H1 (cell line): ENCODE data around the gene KHDRBS2. TPM values are rescaled to one million over a fixed set of nuclear protein-coding genes. Genes with fewer than 3 reads are reported as not detected.

Experiments used
- CTCF ChIA-PET: fragments of 300-600 bp; sonication (Branson Sonifier 250); formaldehyde crosslinking; loops from one replicate; lab custom pipeline; 2021; ENCODE audit not compliant: partially characterized antibody; lab: Charles Lee
- POLR2A ChIA-PET: fragments of 300-600 bp; sonication (Branson Sonifier 250); formaldehyde crosslinking; loops from one replicate; lab custom pipeline; 2021; ENCODE audit warnings: inconsistent platforms; ENCODE audit not compliant: partially characterized antibody; lab: Charles Lee
- DNase-seq, 2 experiments: peaks; one replicate each; pipeline versions ENCODE4 v3.0.0 to v3.0.0-alpha.2; 2010 to 2022; ENCODE audit warnings: low spot score in 2 of 2, low read depth in 1 of 2, mixed read lengths in 1 of 2
- FAIRE-seq: peaks from 2 replicates; lab custom pipeline; 2011; peaks lifted over from hg19 to GRCh38; lab: Jason Lieb, UNC
- H2AFZ ChIP-seq: 2 replicates; pipeline ENCODE4 v1.8.1; 2012; ENCODE audit warnings: low read length, inconsistent platforms
- H2AK5ac ChIP-seq: 2 replicates; pipeline ENCODE4 v1.6.1; 2013; ENCODE audit warnings: low read depth, low read length
- H2BK120ac ChIP-seq: replicated peaks from 2 replicates; pipeline ENCODE3; 2013; ENCODE audit warnings: low read depth, low read length, inconsistent platforms
- H2BK12ac ChIP-seq: 2 replicates; pipeline ENCODE4 v1.6.1; 2013; ENCODE audit warnings: low read depth, low read length
- H2BK15ac ChIP-seq: 2 replicates; pipeline ENCODE4 v1.6.1; 2013; ENCODE audit warnings: low read length
- H2BK20ac ChIP-seq: 2 replicates; pipeline ENCODE4 v1.6.1; 2013; ENCODE audit warnings: low read length
- H2BK5ac ChIP-seq: 2 replicates; pipeline ENCODE4 v1.6.1; 2013; ENCODE audit warnings: low read depth, low read length
- H3K14ac ChIP-seq: 2 replicates; pipeline ENCODE4 v1.6.1; 2013; ENCODE audit warnings: inconsistent platforms; ENCODE audit not compliant: insufficient read length
- H3K18ac ChIP-seq: 2 replicates; pipeline ENCODE4 v1.6.1; 2013; ENCODE audit warnings: low read length; ENCODE audit errors: extremely low read depth
- H3K23ac ChIP-seq: 2 replicates; pipeline ENCODE4 v1.6.1; 2013; ENCODE audit warnings: inconsistent platforms; ENCODE audit not compliant: insufficient read length
- H3K23me2 ChIP-seq: 2 replicates; pipeline ENCODE4 v1.6.1; 2013; ENCODE audit warnings: low read depth, low read length
- H3K27ac ChIP-seq: 2 replicates; pipeline ENCODE4 v1.6.1; 2011; ENCODE audit warnings: low read depth, low read length, inconsistent platforms
- H3K27me3 ChIP-seq, 4 experiments: replicated peaks in 1 of 4; 1 replicate in 1 of 4; 2 replicates in 3 of 4; pipeline versions ENCODE4 v1.6.1 to v1.8.1; 2011 to 2013; ENCODE audit warnings: low read length in 3 of 4, mild to moderate bottlenecking in 3 of 4, inconsistent platforms in 2 of 4, mixed read lengths in 2 of 4, moderate library complexity in 1 of 4; ENCODE audit not compliant: control insufficient read depth in 3 of 4, insufficient read depth in 3 of 4; ENCODE audit errors: extremely low read depth in 1 of 4
- H3K36me3 ChIP-seq, 4 experiments: 2 replicates each; pipeline versions ENCODE4 v1.6.1 to v1.8.1; 2011 to 2013; ENCODE audit warnings: mild to moderate bottlenecking in 4 of 4, low read length in 3 of 4, moderate library complexity in 2 of 4, control low read depth in 1 of 4, inconsistent platforms in 1 of 4; ENCODE audit not compliant: insufficient read depth in 4 of 4, control insufficient read depth in 2 of 4
- H3K4ac ChIP-seq: replicated peaks from 2 replicates; pipeline ENCODE3; 2013; ENCODE audit warnings: low read length, low read depth, mixed read lengths, inconsistent platforms; ENCODE audit not compliant: insufficient read length
- H3K4me1 ChIP-seq, 4 experiments: replicated peaks in 1 of 4; 1 replicate in 1 of 4; 2 replicates in 3 of 4; pipeline versions ENCODE4 v1.6.1 to v1.8.1; 2011 to 2013; ENCODE audit warnings: low read length in 3 of 4, inconsistent platforms in 2 of 4, mixed read lengths in 1 of 4; ENCODE audit not compliant: insufficient read depth in 4 of 4, control insufficient read depth in 3 of 4
- H3K4me2 ChIP-seq, 2 experiments: 2 replicates each; pipeline versions ENCODE4 v1.6.1 to v1.8.1; 2011 to 2013; ENCODE audit warnings: low read depth in 2 of 2, low read length in 2 of 2, control low read depth in 1 of 2, inconsistent platforms in 1 of 2, mild to moderate bottlenecking in 1 of 2; ENCODE audit not compliant: insufficient read depth in 1 of 2
- H3K4me3 ChIP-seq, 4 experiments: fragments of 200-600, 300-600 bp in 1 of 4; sonication (generic), shearing (Covaris generic), sonication (Bioruptor Twin) in 1 of 4; 2 replicates each; pipeline versions ENCODE4 v1.5.1 to v1.8.1; 2011 to 2016; ENCODE audit warnings: low read length in 4 of 4, low read depth in 3 of 4, control low read depth in 2 of 4, inconsistent platforms in 2 of 4, mild to moderate bottlenecking in 2 of 4, mixed read lengths in 1 of 4, moderate library complexity in 1 of 4; ENCODE audit not compliant: insufficient read depth in 2 of 4; ENCODE audit errors: extremely low read depth in 1 of 4
- H3K56ac ChIP-seq: replicated peaks from 2 replicates; pipeline ENCODE3; 2013; ENCODE audit warnings: low read depth, mild to moderate bottlenecking, mixed read lengths, low read length, inconsistent platforms; ENCODE audit not compliant: insufficient read length
- H3K79me1 ChIP-seq: 2 replicates; pipeline ENCODE4 v1.6.1; 2013; ENCODE audit warnings: low read depth, low read length, control low read depth
- H3K79me2 ChIP-seq, 2 experiments: 2 replicates each; pipeline versions ENCODE4 v1.6.1 to v1.8.1; 2012 to 2013; ENCODE audit warnings: low read length in 2 of 2, mild to moderate bottlenecking in 2 of 2, inconsistent platforms in 1 of 2; ENCODE audit not compliant: insufficient read depth in 2 of 2, control insufficient read depth in 1 of 2
- H3K9ac ChIP-seq, 4 experiments: replicated peaks in 1 of 4; 1 replicate in 1 of 4; 2 replicates in 3 of 4; pipeline versions ENCODE4 v1.6.1 to v1.8.1; 2011 to 2013; ENCODE audit warnings: low read depth in 3 of 4, low read length in 3 of 4, control low read depth in 2 of 4, mild to moderate bottlenecking in 2 of 4, moderate library complexity in 2 of 4, inconsistent platforms in 1 of 4; ENCODE audit errors: extremely low read depth in 1 of 4
- H3K9me3 ChIP-seq, 2 experiments: 2 replicates each; pipeline versions ENCODE4 v1.6.1 to v1.8.1; 2012 to 2013; ENCODE audit warnings: mild to moderate bottlenecking in 2 of 2, moderate library complexity in 2 of 2, control low read depth in 1 of 2, inconsistent platforms in 1 of 2, low read depth in 1 of 2, low read length in 1 of 2, mixed read lengths in 1 of 2; ENCODE audit not compliant: insufficient read depth in 2 of 2
- H4K20me1 ChIP-seq, 2 experiments: replicated peaks in 1 of 2; 2 replicates each; pipeline versions ENCODE3 to v1.8.1; 2011 to 2013; ENCODE audit warnings: inconsistent platforms in 2 of 2, low read length in 2 of 2, mild to moderate bottlenecking in 1 of 2; ENCODE audit not compliant: insufficient read depth in 2 of 2, control insufficient read depth in 1 of 2
- H4K5ac ChIP-seq: 2 replicates; pipeline ENCODE4 v1.6.1; 2013; ENCODE audit warnings: low read length, low read depth, mixed read lengths, inconsistent platforms; ENCODE audit not compliant: insufficient read length
- H4K8ac ChIP-seq: 2 replicates; pipeline ENCODE4 v1.8.0; 2013; ENCODE audit warnings: mild to moderate bottlenecking, moderate library complexity, low read length, inconsistent platforms; ENCODE audit not compliant: insufficient read depth; ENCODE audit errors: extremely low read depth
- H4K91ac ChIP-seq: replicated peaks from 2 replicates; pipeline ENCODE3; 2013; ENCODE audit warnings: low read length, mixed read lengths, inconsistent platforms; ENCODE audit not compliant: insufficient read length
- BRCA1 ChIP-seq: IDR thresholded peaks from 2 replicates; pipeline ENCODE4 v1.6.1; 2012; ENCODE audit warnings: low read depth, low read length, improper control_type of control experiment
- CTBP2 ChIP-seq: IDR thresholded peaks from 2 replicates; pipeline ENCODE4 v1.7.0; 2011; ENCODE audit warnings: borderline replicate concordance, mild to moderate bottlenecking, moderate library complexity, mixed read lengths, low read length; ENCODE audit not compliant: insufficient read depth, insufficient read length
- HDAC2 ChIP-seq, 2 experiments: fragments of 300-600 bp in 1 of 2; sonication (generic) in 1 of 2; IDR thresholded peaks; 2 replicates each; pipeline ENCODE4 v1.6.1; 2011 to 2012; ENCODE audit warnings: low read depth in 2 of 2, low read length in 2 of 2, mild to moderate bottlenecking in 2 of 2, moderate library complexity in 2 of 2, borderline replicate concordance in 1 of 2, inconsistent platforms in 1 of 2
- KDM4A ChIP-seq: IDR thresholded peaks from one replicate; pipeline ENCODE4 v1.7.1; 2012; ENCODE audit warnings: low read depth, mild to moderate bottlenecking, moderate library complexity, low read length, inconsistent platforms; ENCODE audit not compliant: severe bottlenecking
- NRF1 ChIP-seq: IDR thresholded peaks from 2 replicates; pipeline ENCODE4 v1.6.1; 2011; ENCODE audit warnings: mild to moderate bottlenecking, low read depth, low read length, improper control_type of control experiment
- PHF8 ChIP-seq: fragments of 200-600 bp; sonication (generic); conservative IDR thresholded peaks from 2 replicates; pipeline ENCODE4 v1.7.1; 2012; ENCODE audit warnings: low read depth, mild to moderate bottlenecking, inconsistent platforms, low read length, moderate library complexity
- RAD21 ChIP-seq, 2 experiments: IDR thresholded peaks in 1 of 2; conservative IDR thresholded peaks in 1 of 2; 2 replicates each; pipeline ENCODE4 v1.6.1; 2011; ENCODE audit warnings: low read depth in 2 of 2, low read length in 2 of 2, improper control_type of control experiment in 1 of 2, inconsistent platforms in 1 of 2, mild to moderate bottlenecking in 1 of 2, moderate library complexity in 1 of 2
- RXRA ChIP-seq: IDR thresholded peaks from 2 replicates; pipeline ENCODE4 v1.6.1; 2011; ENCODE audit warnings: low read depth, mild to moderate bottlenecking, low read length, moderate library complexity; ENCODE audit not compliant: insufficient read depth
- SIN3A ChIP-seq, 2 experiments: IDR thresholded peaks in 1 of 2; conservative IDR thresholded peaks in 1 of 2; 2 replicates each; pipeline ENCODE4 v1.6.1; 2011 to 2012; ENCODE audit warnings: low read length in 2 of 2, improper control_type of control experiment in 1 of 2, low read depth in 1 of 2, mild to moderate bottlenecking in 1 of 2
- SP4 ChIP-seq: IDR thresholded peaks from 2 replicates; pipeline ENCODE4 v1.6.1; 2012; ENCODE audit warnings: low read length, inconsistent platforms
- SRF ChIP-seq: IDR thresholded peaks from 2 replicates; pipeline ENCODE4 v1.6.1; 2011; ENCODE audit warnings: mild to moderate bottlenecking, low read depth, low read length, moderate library complexity
- TCF12 ChIP-seq: IDR thresholded peaks from 2 replicates; pipeline ENCODE4 v1.6.1; 2011; ENCODE audit warnings: low read depth, mild to moderate bottlenecking, low read length
- ZNF274 ChIP-seq: IDR thresholded peaks from 2 replicates; pipeline ENCODE4 v1.7.0; 2012; ENCODE audit warnings: low read length, borderline replicate concordance; ENCODE audit errors: extremely low read depth
- WGBS, 2 experiments: shearing (Covaris generic) in 1 of 2; methylation state at CpG; one replicate each; pipeline versions ENCODE4 v1.1.6 to v1.1.7; 2013 to 2015; ENCODE audit warnings: low lambda C conversion rate in 2 of 2, mixed read lengths in 2 of 2, inconsistent platforms in 1 of 2, low coverage in 1 of 2, missing lambda C conversion rate in 1 of 2; ENCODE audit not compliant: insufficient replicate concordance in 2 of 2, insufficient coverage in 1 of 2, insufficient read length in 1 of 2; ENCODE audit errors: extremely low coverage in 1 of 2, missing lambda C conversion rate in 1 of 2; 5-methylcytosine and 5-hydroxymethylcytosine counted together
- polyA plus RNA-seq, 7 experiments: library from polyadenylated mRNA; depleted of rRNA in 3 of 7; stranded (reverse) in 5 of 7; unstranded in 2 of 7; fragments of >200 nt in 5 of 7; fragments of 200-250 nt in 2 of 7; gene quantifications; 1 replicate in 5 of 7; 2 replicates in 1 of 7; 4 replicates in 1 of 7; pipeline versions ENCODE4 v1.2.1 to v1.2.3, GENCODE V29; 2011 to 2013; ENCODE audit warnings: missing spikeins in 2 of 7, mixed read lengths in 2 of 7
- total RNA-seq: library from RNA; stranded (reverse); fragmentation: NEBNext Ultra II Directional; extraction: Animal tissue kit (Norgen Biotek cat#: 25700); gene quantifications from 2 replicates; pipeline ENCODE4 v1.2.1, GENCODE V29; 2021

The KHDRBS2 gene
- total and polyA plus RNA-seq, 2 of the 8 experiments (the other 6 are each of a cell fraction or from before 2014, with no cell fraction given), result 5.2 to 7.7 TPM

- DNase-seq, result no peak
- POLR2A ChIA-PET, result no interaction called here
- no peak overlapping the region for H3K4ac ChIP-seq
- H3K4me1 ChIP-seq, result no peaks in the 10 kb centered on the region
- no peak overlapping the region for H2AFZ ChIP-seq
- no peak overlapping the region for H2BK20ac ChIP-seq
- H3K56ac ChIP-seq, result no peak overlapping the region
- no peak overlapping the region for H3K14ac ChIP-seq
- no peak overlapping the region for H3K4me2 ChIP-seq
- no peaks in the 10 kb centered on the region for H4K20me1 ChIP-seq
- no peaks in the 10 kb centered on the region for H3K36me3 ChIP-seq
- H2BK15ac ChIP-seq, result no peak overlapping the region
- no peak overlapping the region for H2BK120ac ChIP-seq
- no peak overlapping the region for H4K8ac ChIP-seq
- H3K4me3 ChIP-seq, result no peak overlapping the region
- CTCF ChIA-PET, result no interaction called here
- no peak overlapping the region for H4K91ac ChIP-seq
- H4K5ac ChIP-seq, result no peak overlapping the region
- no peak overlapping the region for H2BK12ac ChIP-seq
- no peak overlapping the region for H2BK5ac ChIP-seq
- no peaks in the 10 kb centered on the region for H3K79me1 ChIP-seq
- H3K9ac ChIP-seq, result no peak overlapping the region
- no peak for TF ChIP-seq NRF1
- TF ChIP-seq KDM4A, result no peak
- no peak for TF ChIP-seq HDAC2 (IDR thresholded peaks at IDR 0.05; ENCODE audit: borderline replicate concordance in 1 of 2, low read depth in 2 of 2, low read length in 2 of 2)
- TF ChIP-seq SP4, result no peak
- TF ChIP-seq CTBP2, result no peak
- TF ChIP-seq ZNF274, result no peak
- TF ChIP-seq SIN3A (conservative IDR thresholded peaks at IDR 0.05 in 1 of 2, IDR thresholded peaks at IDR 0.05 in 1 of 2; ENCODE audit: low read depth in 1 of 2, low read length in 2 of 2), result no peak
- TF ChIP-seq RXRA, result no peak
- TF ChIP-seq TCF12, result no peak
- no peak for TF ChIP-seq PHF8
- no peak for TF ChIP-seq BRCA1
- TF ChIP-seq RAD21 (IDR thresholded peaks at IDR 0.05 in 1 of 2, conservative IDR thresholded peaks at IDR 0.05 in 1 of 2; ENCODE audit: low read depth in 2 of 2, low read length in 2 of 2), result no peak
- no peak for TF ChIP-seq SRF
- no peaks in the 10 kb centered on the region for H3K27me3 ChIP-seq
- FAIRE-seq, result no peak
- H3K18ac ChIP-seq, result no peak overlapping the region
- H3K9me3 ChIP-seq, result no peaks in the 10 kb centered on the region
- 92% methylated on average over 1 of the region's 1 CpG; no CpG with 5 or more reads in 1 of the 2 experiments for WGBS, 2 experiments
- no peak overlapping the region for H3K27ac ChIP-seq
- H3K79me2 ChIP-seq, result no peaks in the 10 kb centered on the region
- no peak overlapping the region for H3K23ac ChIP-seq
- no peak overlapping the region for H2AK5ac ChIP-seq
- no peaks in the 10 kb centered on the region for H3K23me2 ChIP-seq
Measured at GRCh38 chr6:61935242-61935846, 350.7 kb downstream of the KHDRBS2 start.
